ENCODE data around the gene CDC42BPA.

Gene CDC42BPA

DNA sequence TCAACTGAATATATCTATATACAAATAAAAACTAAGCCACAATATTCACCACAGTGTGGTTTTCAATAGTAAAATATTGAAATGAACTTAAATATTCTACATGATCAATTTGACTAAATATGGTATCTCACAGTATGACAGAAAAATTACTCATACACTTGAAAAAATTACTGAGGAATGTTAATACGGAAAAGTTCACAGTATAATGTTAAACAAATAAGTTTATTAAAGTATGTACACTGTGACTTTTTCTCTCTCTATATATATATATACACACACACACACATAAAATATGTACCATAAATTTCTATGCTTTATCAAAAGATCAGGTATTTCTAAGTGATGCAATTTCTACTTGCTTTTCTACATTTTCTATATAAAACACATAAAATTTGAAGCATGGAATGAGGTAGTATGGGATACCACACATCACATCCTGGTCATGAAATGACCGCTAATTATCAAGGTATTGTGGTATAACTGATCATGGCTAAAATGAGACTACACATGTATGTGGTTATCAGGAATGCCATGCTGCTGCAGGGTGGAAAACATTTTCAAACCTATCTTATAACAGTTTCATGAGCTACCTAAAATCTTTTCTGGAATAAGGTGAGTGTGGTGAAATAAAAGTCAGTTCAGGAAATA is 102.3 kb downstream of the CDC42BPA start:
- in situ Hi-C loops (cut with MboI; ENCODE audit: low sequenced_read_pairs) = no loop called here

DNA sequence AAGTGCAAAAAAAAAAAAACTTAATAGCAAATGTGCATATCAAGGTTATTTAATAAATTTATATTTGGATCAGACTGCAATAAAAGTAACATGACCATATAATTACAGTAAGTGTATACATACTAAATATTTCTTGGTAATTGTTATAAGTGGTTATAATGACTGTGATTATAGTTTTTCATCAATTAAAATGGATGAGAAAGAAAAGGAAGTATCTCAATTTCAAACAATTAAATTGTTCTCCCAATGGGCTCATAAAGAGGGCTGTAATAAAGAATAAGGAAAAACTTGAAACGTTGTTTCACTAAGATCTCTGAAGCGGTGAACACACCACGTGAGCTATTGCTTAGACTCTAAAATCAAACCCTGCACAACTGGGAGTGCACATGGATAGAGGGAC is 104.1 kb downstream of the CDC42BPA start:
- in situ Hi-C loops (cut with MboI; ENCODE audit: low sequenced_read_pairs) = no loop called here

DNA sequence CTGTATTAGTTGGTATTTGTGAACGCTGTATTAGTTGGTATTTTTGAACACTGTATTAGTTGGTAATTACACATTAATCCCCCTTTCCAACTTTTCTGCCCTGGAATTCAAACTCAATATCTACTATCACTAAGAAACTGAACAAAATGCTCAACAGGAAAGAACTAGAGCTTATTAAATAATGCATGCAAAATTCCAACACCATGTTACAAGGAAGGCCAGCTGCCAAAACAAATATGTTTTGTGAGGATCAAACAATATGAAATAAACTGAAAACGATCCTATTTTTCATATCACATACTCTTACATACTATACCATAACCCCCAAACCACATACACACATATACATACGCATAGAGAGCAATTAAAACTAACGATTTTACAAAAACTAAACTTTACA is 104.9 kb downstream of the CDC42BPA start:
- in situ Hi-C loops (cut with MboI; ENCODE audit: low sequenced_read_pairs) = no loop called here

DNA sequence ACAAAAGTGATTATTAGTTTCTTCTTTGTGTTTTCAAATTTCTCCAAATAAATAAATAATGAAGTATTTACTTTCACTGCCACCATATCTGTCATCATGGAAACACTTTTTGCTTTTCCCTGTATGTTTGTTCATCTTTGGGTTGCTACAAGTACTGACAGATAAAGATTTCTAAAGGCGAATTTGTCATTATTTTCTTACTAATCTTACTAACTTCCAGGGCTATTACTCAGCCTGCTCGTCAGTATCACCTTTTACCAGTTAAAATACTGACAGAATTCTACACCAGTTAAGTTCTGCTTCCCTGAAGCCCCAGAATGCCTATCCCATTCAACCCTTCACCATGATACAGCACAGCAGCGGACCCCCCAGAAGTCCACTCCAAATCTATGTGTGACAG is 106.1 kb downstream of the CDC42BPA start:
- in situ Hi-C loops (cut with MboI; ENCODE audit: low sequenced_read_pairs) = no loop called here

DNA sequence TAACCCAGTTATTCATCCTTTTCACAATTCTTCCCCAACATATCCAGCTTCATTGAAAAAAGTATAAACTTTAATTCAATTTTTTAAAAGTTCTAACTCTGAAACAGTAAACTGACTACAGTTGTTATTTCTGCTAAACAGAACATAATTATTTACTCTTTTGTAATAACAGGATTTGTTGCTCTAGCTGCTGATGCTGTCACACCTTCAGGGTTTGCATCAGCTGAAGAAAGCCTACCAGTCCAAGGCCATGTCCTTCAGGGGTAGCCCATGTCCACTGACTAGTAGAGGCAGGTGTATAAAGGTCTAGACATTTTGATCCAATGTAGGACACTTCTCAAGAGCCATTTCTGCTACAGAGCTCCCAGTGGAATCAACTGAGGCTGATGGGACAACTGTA is 107.7 kb downstream of the CDC42BPA start:
- in situ Hi-C loops (cut with MboI; ENCODE audit: low sequenced_read_pairs) = no loop called here

DNA sequence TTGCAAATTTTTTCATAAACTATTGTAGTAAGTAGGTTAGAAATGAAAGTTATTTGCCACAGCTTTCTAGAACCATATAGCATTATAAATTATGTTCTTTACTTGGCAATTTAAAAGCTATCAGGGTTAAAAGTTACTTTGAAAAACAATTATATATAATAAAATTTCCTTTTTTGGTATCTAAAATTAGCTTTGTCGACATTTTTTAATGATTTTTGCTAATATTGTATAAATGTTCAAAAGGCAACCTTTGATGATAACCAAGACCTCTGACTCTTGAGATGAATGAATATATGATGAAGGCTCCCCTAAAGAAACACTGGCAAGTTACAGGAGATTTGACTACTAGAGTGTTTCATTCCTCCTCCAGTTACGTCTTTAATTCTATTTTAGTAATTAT is 121.2 kb downstream of the CDC42BPA start:
- in situ Hi-C loops (cut with MboI; ENCODE audit: low sequenced_read_pairs) = no loop called here

DNA sequence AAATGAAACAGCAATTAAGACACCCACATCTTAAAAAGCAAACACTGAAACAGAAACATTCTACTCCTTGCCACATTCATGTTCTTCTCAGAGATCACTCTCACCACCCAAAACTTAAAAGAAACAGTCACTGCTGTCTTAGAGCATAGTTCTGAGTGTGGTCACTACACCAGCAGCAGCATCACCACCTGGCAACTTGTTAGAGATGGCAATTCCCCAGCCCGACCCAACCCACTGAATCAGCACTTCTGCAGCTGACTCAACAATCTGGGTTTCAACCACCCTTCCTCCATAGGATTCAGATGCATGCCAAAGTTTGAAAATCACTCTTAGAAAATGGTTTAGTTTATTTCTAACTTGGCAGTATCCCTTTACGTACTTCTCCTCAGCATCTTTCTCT is 126.1 kb downstream of the CDC42BPA start:
- in situ Hi-C loops (cut with MboI; ENCODE audit: low sequenced_read_pairs) = no loop called here

DNA sequence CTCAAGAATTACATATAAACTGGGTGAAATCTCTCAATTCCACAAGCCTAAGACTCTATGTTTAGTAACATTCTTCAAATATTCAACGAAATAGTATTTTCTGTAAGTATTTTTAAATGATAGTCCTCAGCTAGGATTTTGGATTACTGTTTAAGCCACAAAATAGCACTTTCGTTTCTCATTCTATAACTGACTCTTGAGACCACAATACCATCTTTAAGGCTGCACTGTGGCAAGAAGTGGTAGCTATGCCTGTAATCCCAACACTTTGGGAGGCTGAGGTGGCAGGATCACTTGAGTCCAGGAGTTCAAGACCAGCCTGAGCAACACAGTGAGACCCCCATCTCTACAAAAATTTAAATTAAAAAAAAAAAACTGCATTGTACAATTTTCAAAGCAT is 126.7 kb downstream of the CDC42BPA start:
- in situ Hi-C loops (cut with MboI; ENCODE audit: low sequenced_read_pairs) = no loop called here

DNA sequence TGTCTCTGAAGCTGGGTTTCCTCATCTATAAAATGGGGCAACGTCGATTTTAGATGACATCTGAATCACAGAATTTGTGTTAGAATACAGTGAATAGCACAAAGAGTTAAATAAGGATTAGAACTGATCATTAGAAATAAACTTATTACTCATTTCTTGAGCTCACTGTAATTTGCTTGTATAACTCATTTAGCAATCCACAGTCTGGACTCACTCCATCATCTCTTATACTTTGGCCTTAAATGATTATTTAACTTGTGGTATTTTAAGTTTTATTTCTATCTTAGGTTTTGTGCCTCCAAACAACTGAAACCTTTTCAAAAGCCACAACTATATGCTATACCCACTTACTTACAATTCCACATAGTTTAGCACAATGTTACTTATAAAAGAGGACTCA is 128.0 kb downstream of the CDC42BPA start:
- in situ Hi-C loops (cut with MboI; ENCODE audit: low sequenced_read_pairs) = no loop called here

DNA sequence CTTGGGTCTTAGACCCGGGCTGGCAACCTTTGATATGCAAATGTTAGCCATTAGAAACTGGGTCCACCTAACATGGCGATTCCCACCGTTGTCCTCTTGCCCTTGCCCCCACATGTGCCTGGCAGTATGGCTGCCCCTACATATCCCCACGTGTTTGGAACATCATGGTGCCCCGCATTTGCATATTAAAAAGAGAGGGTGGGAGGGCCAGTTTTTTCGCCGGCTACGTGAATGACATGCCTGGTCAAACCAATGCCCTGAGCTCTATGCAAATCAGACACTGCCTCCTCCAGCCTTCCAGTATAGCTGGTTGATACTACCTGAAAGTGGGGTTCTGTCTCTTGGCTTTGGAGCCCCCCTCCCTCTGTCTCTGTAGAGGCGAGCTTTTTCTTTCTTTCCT is 133.0 kb downstream of the CDC42BPA start:
- in situ Hi-C loops (cut with MboI; ENCODE audit: low sequenced_read_pairs) = no loop called here

DNA sequence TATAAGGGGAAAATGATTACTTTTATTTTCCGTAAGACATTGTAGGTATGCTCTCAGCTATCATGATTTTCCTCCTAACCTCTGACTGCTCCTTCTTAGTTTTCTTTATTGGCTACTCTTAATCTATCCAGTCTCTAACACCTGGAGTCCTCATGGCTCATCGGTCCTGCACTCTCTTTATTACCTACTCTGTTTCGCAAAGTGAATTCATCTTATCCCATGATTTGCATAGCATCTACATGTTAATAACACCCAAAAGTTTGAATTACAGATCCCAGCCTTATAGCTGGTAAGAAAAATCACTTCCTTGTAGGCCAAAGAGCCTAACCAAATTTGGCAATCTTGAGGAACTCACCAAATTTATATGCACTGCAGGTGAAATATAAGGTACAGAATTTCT is 136.3 kb downstream of the CDC42BPA start:
- in situ Hi-C loops (cut with MboI; ENCODE audit: low sequenced_read_pairs) = no loop called here

DNA sequence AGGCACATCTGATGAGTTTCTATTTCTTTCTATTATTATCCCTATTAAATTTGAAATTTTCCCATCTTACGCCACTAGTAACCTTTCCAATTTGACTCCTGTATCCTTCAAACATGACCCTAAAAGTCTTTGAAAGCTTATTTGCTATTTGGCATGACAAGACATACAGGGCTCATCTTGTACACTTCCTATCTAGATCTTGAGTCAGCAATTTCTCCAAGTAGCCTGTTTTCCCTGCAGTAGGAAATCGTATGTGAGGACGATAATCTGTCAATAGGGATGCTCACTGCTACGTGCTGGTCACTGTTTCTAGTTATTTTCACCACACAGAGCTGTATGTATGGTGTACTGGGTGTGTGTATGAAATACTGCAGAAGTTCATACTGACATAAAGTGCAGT is 142.7 kb downstream of the CDC42BPA start:
- in situ Hi-C loops (cut with MboI; ENCODE audit: low sequenced_read_pairs) = no loop called here

DNA sequence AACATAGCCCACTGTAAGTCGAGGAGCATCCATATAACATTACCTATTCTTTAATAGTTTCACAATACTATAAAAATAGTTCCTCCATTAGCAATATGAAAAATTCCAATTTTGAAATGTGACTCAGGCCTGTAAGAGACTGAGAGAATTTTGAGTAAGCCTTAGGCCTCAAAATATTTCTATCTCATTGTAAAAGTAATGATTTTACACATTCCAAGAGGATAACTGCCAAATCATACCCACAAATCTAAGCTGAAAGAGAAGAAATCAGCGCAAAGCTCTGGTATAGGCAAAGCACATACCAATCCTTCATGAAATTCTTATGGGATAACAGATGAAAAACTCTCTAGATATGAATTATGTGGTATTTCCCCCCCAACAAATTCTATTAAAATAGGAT is 144.1 kb downstream of the CDC42BPA start:
- in situ Hi-C loops (cut with MboI; ENCODE audit: low sequenced_read_pairs) = no loop called here

DNA sequence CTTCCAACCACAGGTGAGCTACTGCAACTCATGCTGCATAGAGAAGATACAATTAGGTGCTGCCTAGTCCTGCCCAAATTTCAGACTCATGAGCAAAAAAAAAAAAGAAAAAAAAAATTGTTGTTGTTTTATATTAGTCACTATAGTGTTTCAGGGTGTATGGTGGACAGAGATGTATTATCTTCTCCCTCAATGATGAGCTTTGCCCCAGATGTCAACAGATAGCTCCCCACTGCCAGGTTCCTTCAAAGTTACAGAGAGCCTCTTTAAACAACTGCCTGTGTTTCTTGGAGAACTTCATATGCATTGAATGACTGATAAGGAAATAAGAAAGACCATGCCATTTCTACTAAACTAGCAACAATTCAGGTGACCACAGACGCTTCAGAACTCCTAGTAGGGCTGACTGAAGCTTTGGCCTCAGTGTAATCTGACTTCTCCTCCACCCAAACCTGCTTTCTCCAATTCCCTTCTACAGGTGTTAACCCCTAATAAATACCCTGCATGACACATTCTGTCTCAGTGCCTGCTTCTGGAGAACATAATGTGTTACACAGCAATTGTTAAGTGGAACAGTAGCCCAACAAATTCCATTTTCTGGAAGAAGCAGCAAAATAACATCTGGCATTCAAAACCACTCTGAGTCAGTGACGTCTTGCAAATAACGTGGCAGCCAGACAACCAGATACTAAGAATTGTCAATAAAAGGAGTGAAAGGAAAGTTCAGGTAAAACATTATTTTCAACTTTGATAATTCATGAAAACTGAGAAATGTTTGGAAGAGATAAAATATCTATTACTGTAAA is 147.7 kb downstream of the CDC42BPA start:
- in situ Hi-C loops (cut with MboI; ENCODE audit: low sequenced_read_pairs) = no loop called here

DNA sequence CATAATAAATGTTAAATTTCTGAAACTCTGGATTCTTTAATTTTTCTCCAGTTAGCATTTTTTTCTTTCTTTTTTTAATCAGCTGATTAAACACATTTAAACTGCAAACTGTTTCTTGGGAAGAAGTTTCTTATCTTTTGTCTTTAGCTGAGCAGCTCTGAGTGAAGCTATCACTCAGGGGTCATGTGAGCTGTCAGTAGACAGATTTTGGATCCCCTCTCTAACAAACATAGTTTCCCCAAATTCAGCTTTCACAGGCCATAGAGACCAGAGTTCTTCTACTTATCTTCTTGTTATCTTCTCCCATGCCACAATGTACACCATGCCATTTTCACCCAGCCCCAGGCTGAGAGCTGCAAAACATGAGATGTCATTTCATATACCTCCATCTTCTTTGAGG is 148.9 kb downstream of the CDC42BPA start:
- in situ Hi-C loops (cut with MboI; ENCODE audit: low sequenced_read_pairs) = no loop called here

DNA sequence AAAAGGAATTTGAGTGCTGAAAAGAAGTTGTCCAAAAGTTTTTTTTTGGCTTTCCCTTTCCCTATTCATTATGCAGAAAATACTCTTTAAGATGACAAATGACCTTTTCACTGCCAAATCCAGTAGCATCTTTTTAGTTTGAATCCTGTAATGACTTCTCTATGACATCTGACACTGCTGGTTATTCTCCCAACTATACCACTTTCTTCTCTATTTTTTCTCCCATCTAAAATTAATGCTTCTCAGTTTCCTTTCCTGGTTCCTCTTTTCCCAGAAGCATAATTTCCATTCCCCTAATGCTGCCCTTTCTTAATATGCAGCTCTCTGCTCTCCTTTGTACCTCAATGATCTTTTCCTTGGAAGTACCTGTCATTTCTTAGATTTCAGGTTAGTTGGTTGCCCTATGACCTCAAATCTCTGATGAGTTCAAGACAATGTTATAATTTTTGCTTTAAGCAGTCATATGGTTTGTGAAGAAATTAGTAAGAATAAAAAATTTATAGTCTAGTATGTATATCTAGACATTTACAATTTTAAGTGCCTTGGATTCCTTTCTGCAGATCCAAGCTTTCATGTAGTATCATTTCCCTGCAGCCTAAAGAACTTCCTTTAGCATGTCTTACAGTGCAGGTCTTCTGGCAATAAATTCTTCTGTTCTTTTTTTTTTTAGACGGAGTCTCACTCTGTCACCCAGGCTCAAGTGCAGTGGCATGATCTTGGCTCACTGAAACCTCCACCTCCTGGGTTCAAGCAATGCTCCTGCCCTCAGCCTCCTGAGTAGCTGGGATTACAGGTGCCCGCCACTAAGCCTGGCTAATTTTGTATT is 150.8 kb downstream of the CDC42BPA start:
- in situ Hi-C loops (cut with MboI; ENCODE audit: low sequenced_read_pairs) = no loop called here

DNA sequence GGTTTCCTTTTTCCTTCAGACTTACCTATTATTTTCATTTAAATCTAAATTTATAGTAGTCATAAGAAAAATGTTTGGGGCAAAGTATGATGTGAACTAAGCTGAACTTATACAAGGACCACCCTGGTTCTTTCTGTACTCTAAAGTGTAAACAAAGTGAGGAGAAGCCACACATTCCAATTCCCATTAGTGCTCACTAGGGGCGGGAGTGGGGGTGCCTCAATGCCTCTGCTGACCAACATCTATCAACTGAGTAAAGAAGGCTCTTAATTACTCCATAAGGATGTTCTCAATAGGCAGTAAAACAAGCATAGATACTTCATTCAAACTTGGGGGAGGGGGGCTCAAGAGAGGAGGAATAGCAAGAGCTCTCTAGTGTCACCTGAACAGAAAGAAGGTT is 151.7 kb downstream of the CDC42BPA start:
- in situ Hi-C loops (cut with MboI; ENCODE audit: low sequenced_read_pairs) = no loop called here

DNA sequence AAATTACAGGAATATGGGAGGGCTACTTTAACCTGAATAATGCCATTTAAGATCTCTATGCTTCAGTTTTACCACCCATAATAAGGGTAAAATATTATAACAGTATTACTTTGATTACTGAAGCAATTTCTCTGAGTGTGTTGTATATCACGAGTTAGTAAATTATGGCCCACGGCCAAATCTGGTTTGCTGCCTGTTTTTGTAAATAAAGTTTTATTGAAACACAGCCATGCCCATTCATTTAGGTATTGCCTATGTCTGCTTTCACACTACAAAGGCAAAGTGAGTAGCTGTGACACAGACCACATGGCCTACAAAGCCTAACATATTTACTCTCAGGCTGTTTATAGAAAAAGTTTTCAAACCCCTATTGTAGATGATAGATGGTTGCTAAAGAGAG is 156.8 kb downstream of the CDC42BPA start:
- in situ Hi-C loops (cut with MboI; ENCODE audit: low sequenced_read_pairs) = no loop called here

DNA sequence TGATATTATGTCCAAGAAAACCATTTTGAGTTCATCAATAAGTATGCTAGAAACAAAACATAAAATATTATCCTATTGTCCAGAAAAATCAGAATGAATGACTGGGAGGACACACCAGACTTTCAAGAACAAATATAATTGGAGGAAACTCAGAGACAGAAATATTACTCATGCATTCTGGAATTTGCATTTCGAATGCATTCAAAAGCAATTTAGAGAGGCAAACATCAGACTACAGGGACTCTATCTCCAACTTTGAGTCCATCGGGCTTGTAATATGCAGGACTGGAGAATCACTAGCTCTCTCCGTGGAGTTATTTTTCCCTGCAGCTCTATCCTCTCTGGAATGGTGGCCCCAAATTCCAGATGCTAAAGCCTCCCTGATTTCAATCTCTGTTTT is 161.8 kb downstream of the CDC42BPA start:
- in situ Hi-C loops (cut with MboI; ENCODE audit: low sequenced_read_pairs) = no loop called here

DNA sequence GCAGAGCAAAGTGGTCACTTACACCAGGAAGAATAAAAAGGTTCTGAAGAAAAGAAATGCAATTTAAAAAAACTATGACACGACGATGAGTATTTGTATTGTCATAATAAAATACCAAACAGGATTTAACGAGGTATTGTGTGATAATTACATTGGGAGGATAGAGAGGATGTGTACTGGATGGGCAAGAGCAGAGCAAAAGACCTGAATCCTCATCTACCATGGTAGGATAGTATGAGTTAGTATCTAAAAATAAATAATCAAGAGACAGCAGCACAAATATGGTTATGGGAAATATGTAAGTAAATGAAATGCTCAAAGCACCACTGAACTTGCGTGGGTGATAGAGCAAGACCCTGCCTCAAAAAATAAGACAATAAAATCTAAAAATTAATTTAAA is 162.6 kb downstream of the CDC42BPA start:
- in situ Hi-C loops (cut with MboI; ENCODE audit: low sequenced_read_pairs) = no loop called here

DNA sequence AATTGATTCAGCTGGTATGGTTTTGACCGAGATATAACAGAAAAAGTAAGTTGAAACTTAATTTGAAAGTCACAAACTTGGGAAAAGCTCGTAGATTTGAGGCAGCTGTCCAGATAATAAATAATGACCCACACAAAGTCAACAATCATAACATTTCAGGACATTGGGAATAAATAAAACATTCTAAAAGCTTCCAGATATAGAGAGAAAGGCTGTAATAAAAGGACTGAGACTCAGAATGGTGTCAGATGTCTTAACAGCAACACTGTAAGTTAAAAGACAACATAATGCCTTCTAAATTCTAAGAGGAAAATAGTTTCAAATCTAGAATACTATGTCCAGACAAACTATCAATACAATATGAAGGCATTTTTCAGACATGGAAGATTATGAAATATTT is 163.3 kb downstream of the CDC42BPA start:
- in situ Hi-C loops (cut with MboI; ENCODE audit: low sequenced_read_pairs) = no loop called here

DNA sequence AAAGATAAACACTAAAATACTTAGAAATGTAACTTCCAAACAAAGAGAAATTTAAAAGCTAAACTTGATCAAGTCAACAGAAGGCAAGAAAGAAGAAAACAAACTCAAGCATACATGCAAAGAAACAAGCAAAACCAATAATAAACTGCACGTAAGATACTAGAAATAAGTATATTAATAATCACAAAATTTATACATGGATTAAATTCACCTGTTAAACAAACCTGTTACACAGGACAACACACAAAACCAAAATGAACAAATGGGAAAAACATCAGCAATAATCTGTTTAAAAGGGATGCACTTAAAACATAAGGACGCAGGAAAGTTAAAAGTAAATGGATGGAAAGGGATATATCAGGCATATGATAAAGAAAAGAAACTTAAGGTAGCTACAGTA is 165.8 kb downstream of the CDC42BPA start:
- in situ Hi-C loops (cut with MboI; ENCODE audit: low sequenced_read_pairs) = no loop called here
